ENCODE results near the gene ADCY3.

ADCY3 gene

GRCh38 chr2:24912523-24912922, 7.5 kb downstream of the ADCY3 start:
- H3K4me2 ChIP-seq (ENCODE audit: low read length): no peak overlapping the region
- no peaks in the 10 kb centered on the region for H3K9me2 ChIP-seq (ENCODE audit: low read depth, low read length)
- H4K20me1 ChIP-seq (ENCODE audit: insufficient read depth, low read length): no peaks in the 10 kb centered on the region
- peaks cover 17% of the 10 kb centered on the region for H3K4me1 ChIP-seq (ENCODE audit: insufficient read depth, low read length, severe bottlenecking)
- 0 out of 2 replicates have a peak, but pooled peaks cover 4% of the 10 kb centered on the region for H3K79me2 ChIP-seq (ENCODE audit: insufficient read depth, low read length)
- H3K9me3 ChIP-seq (ENCODE audit: low read length): no peaks in the 10 kb centered on the region; the same call in 1 of the 2 replicates
- TF ChIP-seq CTCF (IDR thresholded peaks at IDR 0.05; ENCODE audit: low read length): no peak
- no peak for TF ChIP-seq EZH2 (IDR thresholded peaks at IDR 0.05; ENCODE audit: borderline replicate concordance, low read length)
- no peaks in the 10 kb centered on the region for H3F3A ChIP-seq (ENCODE audit: insufficient read depth, low read length)
- no peak overlapping the region for H3K4me3 ChIP-seq (ENCODE audit: low read depth, low read length, poor library complexity, severe bottlenecking)
- no peak overlapping the region for H2AFZ ChIP-seq (ENCODE audit: low read length)
- H3K27me3 ChIP-seq (ENCODE audit: insufficient read depth, low read length): no peaks in the 10 kb centered on the region
- H3K27ac ChIP-seq (ENCODE audit: low read depth, low read length, poor library complexity, severe bottlenecking): no peak overlapping the region
- H3K9ac ChIP-seq (ENCODE audit: low read length): no peak overlapping the region
- H3K36me3 ChIP-seq (ENCODE audit: insufficient read depth, low read length): peaks cover 69% of the 10 kb centered on the region

GRCh38 chr2:24910245-24910644, 9.8 kb downstream of the ADCY3 start:
- Histone ChIP-seq H3K27me3 (ENCODE audit: insufficient read depth, low read length) (no peaks in the 10 kb centered on the region), H3K9me3 (ENCODE audit: low read length) (no peaks in the 10 kb centered on the region; the same call in 1 of the 2 replicates), H3K36me3 (ENCODE audit: insufficient read depth, low read length) (peaks cover 75% of the 10 kb centered on the region), H2AFZ (ENCODE audit: low read length) (no peak overlapping the region), H3K79me2 (ENCODE audit: insufficient read depth, low read length) (0 out of 2 replicates have a peak, but pooled peaks cover 4% of the 10 kb centered on the region), H4K20me1 (ENCODE audit: insufficient read depth, low read length) (no peaks in the 10 kb centered on the region), H3F3A (ENCODE audit: insufficient read depth, low read length) (no peaks in the 10 kb centered on the region), H3K9me2 (ENCODE audit: low read depth, low read length) (no peaks in the 10 kb centered on the region), H3K9ac (ENCODE audit: low read length) (no peak overlapping the region), H3K27ac (ENCODE audit: low read depth, low read length, poor library complexity, severe bottlenecking) (no peak overlapping the region), H3K4me3 (ENCODE audit: low read depth, low read length, poor library complexity, severe bottlenecking) (no peak overlapping the region), H3K4me1 (ENCODE audit: insufficient read depth, low read length, severe bottlenecking) (no peaks in the 10 kb centered on the region), H3K4me2 (ENCODE audit: low read length) (no peak overlapping the region)
- TF ChIP-seq CTCF (IDR thresholded peaks at IDR 0.05; ENCODE audit: low read length): no peak
- no peak for TF ChIP-seq EZH2 (IDR thresholded peaks at IDR 0.05; ENCODE audit: borderline replicate concordance, low read length)

DNA sequence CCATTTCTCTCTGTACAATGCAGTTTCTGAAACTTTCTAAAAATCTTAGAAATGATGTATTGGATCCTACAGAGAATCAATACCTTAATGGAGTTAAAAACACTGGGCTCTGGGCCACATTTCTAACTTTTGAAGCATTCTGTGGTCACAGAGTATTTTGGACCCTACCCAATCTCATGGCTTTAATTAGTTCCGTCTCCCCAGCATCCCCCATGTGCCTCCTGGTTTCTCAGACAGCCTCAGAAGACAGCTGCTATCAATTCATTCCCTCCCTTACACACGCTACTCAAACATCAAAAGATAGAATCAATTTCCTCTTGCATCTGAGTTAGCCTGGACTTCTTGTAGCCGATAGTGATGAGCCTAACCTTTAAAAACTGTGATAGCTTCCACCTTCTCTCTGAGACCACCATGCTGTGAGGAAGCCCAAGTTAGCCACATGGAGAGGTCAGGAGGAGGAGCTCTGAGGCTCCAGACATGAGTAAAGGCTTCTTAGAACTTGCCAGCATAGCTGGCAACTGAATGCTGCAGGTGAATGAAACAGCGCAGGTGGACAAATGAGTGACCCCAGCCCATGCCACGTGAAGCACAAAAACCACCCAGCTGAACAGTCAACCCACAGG, 10.4 kb downstream of the ADCY3 start:
- Histone ChIP-seq H3K79me2 (ENCODE audit: insufficient read depth, low read length) (0 out of 2 replicates have a peak, but pooled peaks cover 4% of the 10 kb centered on the region), H3K27ac (ENCODE audit: low read depth, low read length, poor library complexity, severe bottlenecking) (no peak overlapping the region), H3K4me1 (ENCODE audit: insufficient read depth, low read length, severe bottlenecking) (no peaks in the 10 kb centered on the region), H2AFZ (ENCODE audit: low read length) (no peak overlapping the region), H3F3A (ENCODE audit: insufficient read depth, low read length) (no peaks in the 10 kb centered on the region), H3K27me3 (ENCODE audit: insufficient read depth, low read length) (no peaks in the 10 kb centered on the region), H3K9ac (ENCODE audit: low read length) (no peak overlapping the region), H3K9me2 (ENCODE audit: low read depth, low read length) (no peaks in the 10 kb centered on the region), H4K20me1 (ENCODE audit: insufficient read depth, low read length) (no peaks in the 10 kb centered on the region), H3K4me2 (ENCODE audit: low read length) (no peak overlapping the region), H3K9me3 (ENCODE audit: low read length) (no peaks in the 10 kb centered on the region; the same call in 1 of the 2 replicates), H3K4me3 (ENCODE audit: low read depth, low read length, poor library complexity, severe bottlenecking) (no peak overlapping the region), H3K36me3 (ENCODE audit: insufficient read depth, low read length) (peaks cover 69% of the 10 kb centered on the region)
- TF ChIP-seq CTCF (IDR thresholded peaks at IDR 0.05; ENCODE audit: low read length) (no peak), EZH2 (IDR thresholded peaks at IDR 0.05; ENCODE audit: borderline replicate concordance, low read length) (no peak)

All from OCI-LY1 (cell line).